Testis (tissue), 2 donors: Measurements from ENCODE around the gene ATP10A.

ENCODE experiments used
- POLR2A ChIP-seq: fragments of 450-650 bp; IDR thresholded peaks from one replicate; pipeline ENCODE4 v1.6.1; 2017; ENCODE audit warnings: antibody characterized with exemption, mild to moderate bottlenecking, moderate library complexity
- TF ChIP-seq, protein P1 (sequence below), 3 experiments: fragments of 450-650 bp in 2 of 3; fragments of 200-600 bp in 1 of 3; sonication (generic) in 1 of 3; IDR thresholded peaks; one replicate each; pipeline ENCODE4 v1.5.1; 2016 to 2019; ENCODE audit warnings: antibody characterized with exemption in 3 of 3, mild to moderate bottlenecking in 2 of 3, moderate library complexity in 1 of 3

DNA sequence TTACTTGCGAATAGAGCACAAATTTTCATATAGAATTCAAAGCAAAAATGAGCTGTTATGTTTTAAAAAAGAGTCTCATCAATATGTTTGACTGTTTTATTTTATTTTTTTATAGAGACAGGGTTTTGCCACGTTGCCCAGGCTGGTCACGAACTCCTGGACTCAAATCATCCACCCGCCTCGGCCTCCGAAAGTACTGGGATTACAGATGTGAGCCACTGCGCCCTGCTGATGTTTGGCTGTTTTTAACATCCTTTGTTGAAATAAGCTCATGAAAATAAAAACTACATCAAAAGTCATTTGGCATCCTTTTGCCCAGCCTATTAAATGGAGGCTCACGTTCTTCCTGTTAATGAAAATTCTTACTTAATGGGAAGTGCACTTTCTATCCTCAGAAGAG, 154.7 kb downstream of the ATP10A start:
- TF ChIP-seq, protein P1, sequence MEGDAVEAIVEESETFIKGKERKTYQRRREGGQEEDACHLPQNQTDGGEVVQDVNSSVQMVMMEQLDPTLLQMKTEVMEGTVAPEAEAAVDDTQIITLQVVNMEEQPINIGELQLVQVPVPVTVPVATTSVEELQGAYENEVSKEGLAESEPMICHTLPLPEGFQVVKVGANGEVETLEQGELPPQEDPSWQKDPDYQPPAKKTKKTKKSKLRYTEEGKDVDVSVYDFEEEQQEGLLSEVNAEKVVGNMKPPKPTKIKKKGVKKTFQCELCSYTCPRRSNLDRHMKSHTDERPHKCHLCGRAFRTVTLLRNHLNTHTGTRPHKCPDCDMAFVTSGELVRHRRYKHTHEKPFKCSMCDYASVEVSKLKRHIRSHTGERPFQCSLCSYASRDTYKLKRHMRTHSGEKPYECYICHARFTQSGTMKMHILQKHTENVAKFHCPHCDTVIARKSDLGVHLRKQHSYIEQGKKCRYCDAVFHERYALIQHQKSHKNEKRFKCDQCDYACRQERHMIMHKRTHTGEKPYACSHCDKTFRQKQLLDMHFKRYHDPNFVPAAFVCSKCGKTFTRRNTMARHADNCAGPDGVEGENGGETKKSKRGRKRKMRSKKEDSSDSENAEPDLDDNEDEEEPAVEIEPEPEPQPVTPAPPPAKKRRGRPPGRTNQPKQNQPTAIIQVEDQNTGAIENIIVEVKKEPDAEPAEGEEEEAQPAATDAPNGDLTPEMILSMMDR (IDR thresholded peaks at IDR 0.05) = no peak
- no peak for TF ChIP-seq POLR2A
